ENCODE data around the gene OPTC. TPM values are rescaled to one million over a fixed set of nuclear protein-coding genes. Genes with fewer than 3 reads are reported as not detected.

Gene OPTC
- total and polyA plus RNA-seq, 2 of the 8 experiments (the other 6 are each of a cell fraction or from before 2014, with no cell fraction given): 1.1 to 4.0 TPM

DNA sequence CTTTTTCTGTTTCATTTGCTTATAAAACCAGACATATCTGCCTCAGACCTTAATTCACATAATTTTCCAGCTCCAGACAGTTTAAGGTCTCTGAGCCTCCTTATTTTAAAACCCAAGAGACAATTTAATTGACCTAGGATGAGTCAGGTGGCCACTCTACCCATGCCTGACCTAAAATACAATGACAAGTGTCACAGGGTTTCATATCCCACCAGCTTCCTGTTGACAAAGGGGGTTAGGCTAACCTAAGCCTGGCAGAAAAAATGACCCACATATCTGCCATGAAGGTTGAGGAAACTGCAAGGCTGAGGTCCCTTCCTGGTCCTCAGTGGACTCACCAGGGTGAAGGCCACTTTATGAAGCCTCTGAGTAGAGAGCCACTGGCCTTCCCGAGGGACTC, 52.3 kb downstream of the OPTC start:
- no peaks in the 10 kb centered on the region for H4K20me1 ChIP-seq (replicated peaks in 1 of 2; ENCODE audit: control insufficient read depth in 1 of 2, insufficient read depth in 2 of 2, low read length in 2 of 2)
- H4K91ac ChIP-seq (replicated peaks; ENCODE audit: insufficient read length, low read length): no peak overlapping the region
- H3K14ac ChIP-seq (ENCODE audit: insufficient read length): no peak overlapping the region
- ChIA-PET CTCF (ENCODE audit: partially characterized antibody) (interaction anchor here (0.9 kb wide), 1 partner anchor 19 kb away, joined by 5 read pairs; no protein-coding TSS in a partner anchor), POLR2A (ENCODE audit: partially characterized antibody) (interaction anchor here (1.1 kb wide), 1 partner anchor 13 kb away, joined by 3 read pairs; no protein-coding TSS in a partner anchor)
- H3K4ac ChIP-seq (replicated peaks; ENCODE audit: insufficient read length, low read depth, low read length): no peak overlapping the region
- 100% methylated on average over 1 of the region's 1 CpG; no CpG with 5 or more reads in 1 of the 2 experiments for WGBS, 2 experiments (ENCODE audit: extremely low coverage in 1 of 2, insufficient coverage in 1 of 2, insufficient read length in 1 of 2, insufficient replicate concordance in 2 of 2, low coverage in 1 of 2, low lambda C conversion rate in 2 of 2, missing lambda C conversion rate in 1 of 2)
- H3K4me3 ChIP-seq (ENCODE audit: extremely low read depth in 1 of 4, insufficient read depth in 2 of 4, low read depth in 3 of 4, low read length in 4 of 4): no peak overlapping the region
- H3K9me3 ChIP-seq (ENCODE audit: insufficient read depth in 2 of 2, low read depth in 1 of 2, low read length in 1 of 2): no peaks in the 10 kb centered on the region
- H3K23ac ChIP-seq (ENCODE audit: insufficient read length): no peak overlapping the region
- no peak for DNase-seq (ENCODE audit: low read depth in 1 of 2, low spot score in 2 of 2)
- no peak overlapping the region for H3K27ac ChIP-seq (ENCODE audit: low read depth, low read length)
- no peak overlapping the region for H2AFZ ChIP-seq (ENCODE audit: low read length)
- no peaks in the 10 kb centered on the region for H3K79me2 ChIP-seq (ENCODE audit: control insufficient read depth in 1 of 2, insufficient read depth in 2 of 2, low read length in 2 of 2)
- H2BK15ac ChIP-seq (ENCODE audit: low read length): no peak overlapping the region
- H2BK120ac ChIP-seq (replicated peaks; ENCODE audit: low read depth, low read length): no peak overlapping the region
- no peak overlapping the region for H3K9ac ChIP-seq (replicated peaks in 1 of 4; ENCODE audit: extremely low read depth in 1 of 4, low read depth in 3 of 4, low read length in 3 of 4)
- no peak overlapping the region for H4K8ac ChIP-seq (ENCODE audit: extremely low read depth, insufficient read depth, low read length)
- H3K27me3 ChIP-seq (replicated peaks in 1 of 4; ENCODE audit: control insufficient read depth in 3 of 4, extremely low read depth in 1 of 4, insufficient read depth in 3 of 4, low read length in 3 of 4): no peaks in the 10 kb centered on the region
- H3K23me2 ChIP-seq (ENCODE audit: low read depth, low read length): no peaks in the 10 kb centered on the region
- no peak overlapping the region for H2BK12ac ChIP-seq (ENCODE audit: low read depth, low read length)
- no peak overlapping the region for H3K4me2 ChIP-seq (ENCODE audit: insufficient read depth in 1 of 2, low read depth in 2 of 2, low read length in 2 of 2)
- H4K5ac ChIP-seq (ENCODE audit: insufficient read length, low read depth, low read length): no peak overlapping the region
- peaks cover 5 to 25% (median 18%) of the 10 kb centered on the region in 4 experiments; a peak in 6 of 7 replicates for H3K4me1 ChIP-seq (replicated peaks in 1 of 4; ENCODE audit: control insufficient read depth in 3 of 4, insufficient read depth in 4 of 4, low read length in 3 of 4)
- 0 out of 2 replicates have a peak overlapping the region, but pooled peaks have one; percentile 5 for H2AK5ac ChIP-seq (ENCODE audit: low read depth, low read length)
- no peak overlapping the region for H2BK5ac ChIP-seq (ENCODE audit: low read depth, low read length)
- H3K36me3 ChIP-seq (ENCODE audit: control insufficient read depth in 2 of 4, insufficient read depth in 4 of 4, low read length in 3 of 4): no peaks in the 10 kb centered on the region
- H3K56ac ChIP-seq (replicated peaks; ENCODE audit: insufficient read length, low read depth, low read length): no peak overlapping the region
- no peak overlapping the region for H2BK20ac ChIP-seq (ENCODE audit: low read length)
- FAIRE-seq: no peak
- H3K79me1 ChIP-seq (ENCODE audit: low read depth, low read length): no peaks in the 10 kb centered on the region
- no peak overlapping the region for H3K18ac ChIP-seq (ENCODE audit: extremely low read depth, low read length)
- TF ChIP-seq SUZ12 (IDR thresholded peaks at IDR 0.05; ENCODE audit: low read length) (no peak), POU5F1 (IDR thresholded peaks at IDR 0.05; ENCODE audit: low read depth, low read length) (no peak), RXRA (IDR thresholded peaks at IDR 0.05; ENCODE audit: insufficient read depth, low read depth, low read length) (no peak), HDAC6 (IDR thresholded peaks at IDR 0.05; ENCODE audit: low read depth, low read length) (no peak)
